Measurements from ENCODE around the gene NCOA3.
"Not testable (repeated sequence)": the region's sequence is repeated elsewhere in the genome, so short reads cannot be mapped to it uniquely, and the experiment has no call there.

Gene NCOA3

DNA sequence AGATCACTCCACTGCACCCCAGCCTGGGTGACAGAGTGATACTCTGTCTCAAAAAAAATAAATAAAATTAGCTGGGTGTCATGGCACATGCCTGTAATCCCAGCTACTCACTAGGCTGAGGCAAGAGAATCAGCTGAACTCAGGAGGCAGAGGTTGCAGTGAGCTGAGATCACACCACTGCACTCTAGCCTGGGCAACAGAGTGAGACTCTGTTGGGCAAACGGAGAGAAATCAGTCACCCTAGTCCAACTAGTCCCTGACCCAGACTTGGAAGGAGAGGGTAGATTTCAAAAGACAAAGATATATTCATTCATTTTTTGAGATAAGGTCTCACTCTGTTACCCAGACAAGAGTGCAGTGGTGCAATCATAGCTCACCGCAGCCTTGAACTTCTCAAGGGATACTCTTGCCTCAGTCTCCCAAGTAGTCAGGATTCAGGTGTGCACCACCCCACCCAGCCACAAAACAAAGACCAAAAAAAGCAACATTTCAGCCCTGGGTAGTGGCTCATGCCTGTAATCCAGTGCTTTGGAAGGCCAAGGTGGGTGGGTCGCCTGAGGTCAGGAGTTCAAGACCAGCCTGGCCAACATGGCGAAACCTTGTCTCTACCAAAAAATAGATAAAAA is 26.2 kb upstream of the NCOA3 start:
- DNase-seq: no peak

- no peak for DNase-seq
Observed at GRCh38 chr20:47476452-47476851, 25.2 kb upstream of the NCOA3 start.

- no peak for DNase-seq
Observed at GRCh38 chr20:47479093-47479492, 22.6 kb upstream of the NCOA3 start.

- DNase-seq: no peak
Observed at GRCh38 chr20:47479506-47479905, 22.2 kb upstream of the NCOA3 start.

DNA sequence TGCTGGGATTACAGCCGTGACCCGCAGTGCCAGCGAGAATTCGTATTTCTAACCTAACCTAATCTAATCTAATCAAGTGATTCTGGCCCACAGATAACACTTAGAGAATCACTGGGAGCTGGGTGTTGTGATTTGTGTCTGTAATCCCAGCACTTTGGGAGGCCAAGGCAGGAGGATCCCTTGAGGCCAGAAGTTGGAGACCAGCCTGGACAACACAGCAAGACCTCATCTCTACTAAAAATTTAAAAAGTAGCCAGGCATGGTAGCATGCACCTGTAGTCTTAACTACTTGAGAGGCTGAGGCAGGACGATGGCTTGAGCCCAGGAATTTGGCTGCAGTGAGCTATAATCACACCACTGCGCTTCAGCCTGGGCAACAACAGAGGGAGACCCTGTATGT is 21.4 kb upstream of the NCOA3 start:
- DNase-seq: no peak

- DNase-seq: no peak
Observed at GRCh38 chr20:47480705-47481104, 21.0 kb upstream of the NCOA3 start.

DNA sequence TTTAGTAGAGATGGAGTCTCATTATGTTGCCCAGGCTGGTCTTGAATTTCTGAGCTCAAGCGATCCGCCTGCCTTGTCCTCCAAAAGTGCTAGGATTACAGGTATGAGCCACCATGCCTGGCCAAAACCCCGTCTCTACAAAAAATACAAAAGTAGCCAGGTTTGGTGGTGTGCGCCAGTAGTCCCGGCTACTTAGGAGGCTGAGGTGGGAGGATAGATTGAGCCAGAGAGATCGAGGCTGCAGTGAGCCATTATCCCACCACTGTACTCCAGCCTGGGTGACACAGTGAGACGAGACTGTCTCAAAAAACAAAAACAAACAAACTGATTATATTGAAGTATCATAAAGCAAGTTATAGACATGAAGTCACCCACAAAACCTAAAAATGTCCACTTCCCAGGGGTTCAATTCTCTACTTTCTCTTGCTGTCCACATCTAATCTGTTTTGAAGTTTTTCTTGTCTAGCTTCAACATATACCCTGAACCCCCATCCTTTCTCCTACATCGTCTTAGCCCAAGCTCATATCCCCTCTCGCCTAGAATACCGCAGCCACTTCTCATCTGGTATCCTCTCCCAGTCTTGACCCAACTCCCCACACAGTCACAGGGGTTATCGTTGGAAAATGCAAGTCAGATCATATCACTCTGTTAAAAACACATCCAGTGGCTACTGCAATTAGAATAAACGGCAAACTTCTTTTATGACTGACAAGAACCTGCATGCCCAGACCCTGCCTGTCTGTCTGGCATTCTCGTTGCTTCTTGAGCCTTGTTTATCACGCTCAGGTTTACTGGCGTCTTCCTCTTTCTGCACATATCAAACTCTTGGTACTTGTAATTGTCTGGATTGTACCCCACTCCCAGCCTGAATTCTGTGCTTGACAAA is 20.1 kb upstream of the NCOA3 start:
- no peak for DNase-seq

DNA sequence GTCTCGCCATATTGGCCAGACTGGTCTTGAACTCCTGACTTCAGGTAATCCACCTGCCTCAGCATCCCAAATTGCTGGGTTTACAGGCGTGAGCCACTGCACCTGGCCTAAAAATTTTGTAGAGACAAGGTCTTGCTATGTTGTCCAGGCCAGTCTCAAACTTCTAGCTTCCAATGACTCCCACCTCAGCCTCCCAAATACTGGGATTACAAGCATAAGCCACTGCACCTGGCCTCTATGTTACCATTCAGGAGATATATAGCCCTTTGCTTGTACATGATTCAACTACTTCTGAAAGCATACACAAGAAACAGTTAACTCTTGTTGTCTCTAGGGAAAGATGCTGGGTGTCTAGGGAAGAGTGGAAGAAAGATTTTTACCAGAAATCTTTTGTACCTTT is 19.0 kb upstream of the NCOA3 start:
- no peak for DNase-seq

GRCh38 chr20:47484303-47484702 is 17.4 kb upstream of the NCOA3 start:
- no peak for DNase-seq

- no peak for DNase-seq
Observed at GRCh38 chr20:47487175-47487917, 14.3 kb upstream of the NCOA3 start.

- no peak for DNase-seq
Observed at GRCh38 chr20:47489448-47489872, 12.2 kb upstream of the NCOA3 start.

- DNase-seq: no peak
Observed at GRCh38 chr20:47490795-47491194, 10.9 kb upstream of the NCOA3 start.

GRCh38 chr20:47492284-47492683 is 9.4 kb upstream of the NCOA3 start:
- no peak for DNase-seq

- DNase-seq: no peak
Observed at GRCh38 chr20:47493175-47493962, 8.3 kb upstream of the NCOA3 start.

DNA sequence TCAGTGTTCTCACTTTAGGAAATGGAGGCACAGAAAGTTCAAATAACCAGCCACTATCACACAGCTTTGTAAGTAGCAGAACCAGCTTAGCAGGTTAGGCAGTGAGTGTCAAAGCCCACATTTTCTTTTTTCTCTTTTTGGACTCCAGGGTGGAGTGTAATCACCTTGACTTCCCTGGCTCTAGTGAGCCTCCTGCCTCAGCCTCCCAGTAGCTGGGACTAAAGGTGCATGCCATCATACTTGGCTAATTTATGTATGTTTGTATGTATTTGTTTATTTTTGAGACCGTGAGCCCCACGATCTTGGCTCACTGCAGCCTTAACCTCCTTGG is 7.8 kb upstream of the NCOA3 start:
- no peak for DNase-seq

- not testable (repeated sequence) for DNase-seq
Observed at GRCh38 chr20:47494606-47495005, 7.1 kb upstream of the NCOA3 start.

GRCh38 chr20:47496118-47496517 is 5.6 kb upstream of the NCOA3 start:
- DNase-seq: no peak

DNA sequence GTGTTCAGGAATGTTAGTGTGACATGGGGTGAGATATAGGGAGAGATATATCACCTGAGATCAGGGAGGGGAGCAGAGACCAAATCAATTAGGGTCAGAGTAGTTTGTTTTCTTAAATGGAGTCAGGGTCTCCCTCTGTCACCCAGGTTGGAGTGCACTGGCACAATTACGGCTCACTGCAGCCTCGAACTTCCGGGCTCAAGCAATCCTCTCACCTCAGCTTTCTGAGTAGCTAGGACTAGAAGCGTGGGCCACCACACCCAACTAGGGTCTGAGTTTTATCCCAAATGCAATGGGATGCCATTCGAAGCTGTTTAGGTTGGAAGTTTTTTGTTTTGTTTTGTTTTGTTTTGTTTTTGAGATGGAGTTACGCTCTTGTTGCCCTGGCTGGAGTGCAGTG is 3.1 kb upstream of the NCOA3 start:
- no peak for DNase-seq

DNA sequence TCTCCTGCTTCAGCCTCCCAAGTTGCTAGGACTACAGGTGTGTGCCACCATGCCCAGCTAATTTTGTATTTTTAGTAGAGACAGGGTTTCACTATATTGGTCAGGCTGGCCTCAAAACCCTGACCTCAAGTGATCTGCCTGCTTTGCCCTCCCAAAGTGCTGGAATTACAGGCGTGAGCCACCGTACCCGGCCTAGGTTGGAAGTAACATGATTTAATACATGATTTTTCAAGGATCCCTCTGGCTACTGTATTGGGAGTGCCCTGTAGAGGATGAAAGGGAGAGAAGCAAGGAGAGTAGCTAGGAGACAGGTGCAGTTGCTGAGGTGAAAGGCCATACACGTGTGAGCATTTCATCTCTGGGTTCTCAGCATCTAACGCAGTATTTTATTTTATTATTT is 2.6 kb upstream of the NCOA3 start:
- no peak for DNase-seq

DNA sequence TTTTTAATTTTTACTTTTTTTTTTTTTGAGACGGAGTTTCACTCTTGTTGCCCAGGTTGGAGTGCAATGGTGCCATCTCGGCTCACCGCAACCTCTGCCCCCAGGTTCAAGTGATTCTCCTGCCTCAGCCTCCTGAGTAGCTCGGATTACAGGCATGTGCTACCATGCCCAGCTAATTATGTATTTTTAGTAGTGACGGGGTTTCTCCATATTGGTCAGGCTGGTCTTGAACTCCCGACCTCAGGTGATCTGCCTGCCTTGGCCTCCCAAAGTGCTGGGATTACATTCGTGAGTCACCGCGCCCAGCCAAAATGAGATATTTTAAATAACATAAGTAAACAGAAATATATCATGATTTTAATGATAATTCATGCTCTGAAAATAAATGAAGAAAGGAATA is 1.6 kb upstream of the NCOA3 start:
- DNase-seq: not testable (repeated sequence)

- DNase-seq: no peak
Observed at GRCh38 chr20:47500554-47500953, 1.1 kb upstream of the NCOA3 start.

- DNase-seq: no peak
Observed at GRCh38 chr20:47501116-47501481, 588 bp upstream of the NCOA3 start.
